WTC11 (cell line): ENCODE measurements around the gene KLK12. TPM values are rescaled to one million over a fixed set of nuclear protein-coding genes. Genes with fewer than 3 reads are reported as not detected.

Source experiments
- ATAC-seq: fragments of 200-7000 bp; cut with Tn5 transposase; 2 replicates; pipeline ENCODE4 v1.10.0; 2021; ENCODE audit warnings: mild to moderate bottlenecking, moderate library complexity
- CTCF ChIA-PET: fragments of 300-600 bp; sonication (Branson Sonifier 250); formaldehyde crosslinking; loops from one replicate; lab custom pipeline; 2021; ENCODE audit warnings: antibody characterized with exemption; lab: Charles Lee
- POLR2A ChIA-PET: fragments of 350-600 bp; sonication (Branson Sonifier 250); formaldehyde crosslinking; loops from one replicate; lab custom pipeline; 2021; ENCODE audit warnings: antibody characterized with exemption; lab: Charles Lee
- DNase-seq: peaks from one replicate; pipeline ENCODE4 v3.0.0; 2021; ENCODE audit warnings: low spot score
- H3K27ac Mint-ChIP-seq: 2 replicates; pipeline ENCODE4 v1.8.0; 2021; ENCODE audit warnings: mixed read lengths
- H3K27me3 Mint-ChIP-seq: 2 replicates; pipeline ENCODE4 v1.8.0; 2021; ENCODE audit warnings: low read depth, mild to moderate bottlenecking, moderate library complexity, mixed read lengths
- H3K36me3 Mint-ChIP-seq: 2 replicates; pipeline ENCODE4 v1.8.0; 2021; ENCODE audit warnings: mixed read lengths
- H3K4me1 Mint-ChIP-seq: 2 replicates; pipeline ENCODE4 v1.8.0; 2022; ENCODE audit warnings: mixed read lengths
- H3K4me3 Mint-ChIP-seq: 2 replicates; pipeline ENCODE4 v1.8.0; 2021; ENCODE audit warnings: mild to moderate bottlenecking, moderate library complexity, mixed read lengths
- H3K9me3 Mint-ChIP-seq: 2 replicates; pipeline ENCODE4 v1.8.0; 2021; ENCODE audit warnings: mixed read lengths
- E2F4 ChIP-seq: sonication (generic); formaldehyde crosslinking; IDR thresholded peaks from 2 replicates; pipeline ENCODE4 v1.8.1; 2022; ENCODE audit warnings: low read depth, mild to moderate bottlenecking, moderate library complexity, missing genetic modification reagents, borderline replicate concordance
- E2F5 ChIP-seq: sonication (generic); formaldehyde crosslinking; IDR thresholded peaks from 2 replicates; pipeline ENCODE4 v1.8.1; 2022; ENCODE audit warnings: mild to moderate bottlenecking, moderate library complexity, missing genetic modification reagents
- GABPB1 ChIP-seq: sonication (generic); formaldehyde crosslinking; IDR thresholded peaks from 2 replicates; pipeline ENCODE4 v1.8.1; 2023; ENCODE audit warnings: mild to moderate bottlenecking, missing genetic modification reagents
- HMGA2 ChIP-seq: fragments of 250-450 bp; sonication (Bioruptor Pico); IDR thresholded peaks from 2 replicates; pipeline ENCODE4 v1.4.0; 2021; ENCODE audit warnings: mild to moderate bottlenecking, moderate library complexity
- JAZF1 ChIP-seq: fragments of 250-450 bp; sonication (Bioruptor Pico); IDR thresholded peaks from 2 replicates; pipeline ENCODE4 v1.9.0; 2021; ENCODE audit warnings: moderate library complexity, mild to moderate bottlenecking, inconsistent platforms
- KAT7 ChIP-seq: sonication (generic); formaldehyde crosslinking; IDR thresholded peaks from 2 replicates; pipeline ENCODE4 v1.8.1; 2023; ENCODE audit warnings: missing genetic modification reagents, mild to moderate bottlenecking, borderline replicate concordance
- NFE2L1 ChIP-seq: sonication (generic); formaldehyde crosslinking; IDR thresholded peaks from 2 replicates; pipeline ENCODE4 v1.8.1; 2023; ENCODE audit warnings: missing genetic modification reagents
- RELA ChIP-seq: sonication (generic); formaldehyde crosslinking; IDR thresholded peaks from 2 replicates; pipeline ENCODE4 v1.8.1; 2022; ENCODE audit warnings: missing genetic modification reagents, mild to moderate bottlenecking, borderline replicate concordance
- TEAD1 ChIP-seq: sonication (generic); formaldehyde crosslinking; IDR thresholded peaks from 2 replicates; pipeline ENCODE4 v1.8.0; 2022; ENCODE audit warnings: mild to moderate bottlenecking, missing genetic modification reagents
- TEAD4 ChIP-seq: sonication (generic); formaldehyde crosslinking; IDR thresholded peaks from 2 replicates; pipeline ENCODE4 v1.8.0; 2022; ENCODE audit warnings: mild to moderate bottlenecking, missing genetic modification reagents
- USF2 ChIP-seq: sonication (generic); formaldehyde crosslinking; IDR thresholded peaks from 2 replicates; pipeline ENCODE4 v1.8.1; 2023; ENCODE audit warnings: mild to moderate bottlenecking, missing genetic modification reagents, moderate library complexity
- ZNF138 ChIP-seq: sonication (generic); formaldehyde crosslinking; conservative IDR thresholded peaks from 2 replicates; pipeline ENCODE4 v1.8.1; 2022; ENCODE audit warnings: mild to moderate bottlenecking, moderate library complexity, missing genetic modification reagents
- ZNF232 ChIP-seq: sonication (generic); formaldehyde crosslinking; IDR thresholded peaks from 2 replicates; pipeline ENCODE4 v1.8.0; 2022; ENCODE audit warnings: mild to moderate bottlenecking, missing genetic modification reagents
- ZNF396 ChIP-seq: fragments of 250-450 bp; sonication (Bioruptor Pico); IDR thresholded peaks from 2 replicates; pipeline ENCODE4 v1.8.0; 2021; ENCODE audit warnings: mild to moderate bottlenecking, moderate library complexity, borderline replicate concordance
- ZNF671 ChIP-seq: fragments of 250-450 bp; sonication (Bioruptor Pico); IDR thresholded peaks from 2 replicates; pipeline ENCODE4 v1.8.0; 2021; ENCODE audit warnings: mild to moderate bottlenecking
- total RNA-seq: library from RNA; stranded (reverse); gene quantifications from 3 replicates; pipeline ENCODE4 v1.2.3, GENCODE V29; 2021
- TF ChIP-seq, protein P1 (sequence below): sonication (generic); formaldehyde crosslinking; IDR thresholded peaks from 2 replicates; pipeline ENCODE4 v1.8.1; 2022; ENCODE audit warnings: mild to moderate bottlenecking, missing genetic modification reagents, moderate library complexity, borderline replicate concordance
- TF ChIP-seq, protein P2 (sequence below): fragments of 250-450 bp; sonication (Bioruptor Pico); IDR thresholded peaks from 2 replicates; pipeline ENCODE4 v1.9.0; 2021; ENCODE audit warnings: mild to moderate bottlenecking
- TF ChIP-seq, protein P3 (sequence below): sonication (generic); formaldehyde crosslinking; IDR thresholded peaks from 2 replicates; pipeline ENCODE4 v1.8.0; 2023; ENCODE audit warnings: missing genetic modification reagents
- TF ChIP-seq, protein P4 (sequence below): fragments of 250-450 bp; sonication (Bioruptor Pico); IDR thresholded peaks from 2 replicates; pipeline ENCODE4 v1.9.0; 2021; ENCODE audit warnings: mild to moderate bottlenecking

Gene KLK12
- total RNA-seq, 1 experiment from 2014 or later = not detected

DNA sequence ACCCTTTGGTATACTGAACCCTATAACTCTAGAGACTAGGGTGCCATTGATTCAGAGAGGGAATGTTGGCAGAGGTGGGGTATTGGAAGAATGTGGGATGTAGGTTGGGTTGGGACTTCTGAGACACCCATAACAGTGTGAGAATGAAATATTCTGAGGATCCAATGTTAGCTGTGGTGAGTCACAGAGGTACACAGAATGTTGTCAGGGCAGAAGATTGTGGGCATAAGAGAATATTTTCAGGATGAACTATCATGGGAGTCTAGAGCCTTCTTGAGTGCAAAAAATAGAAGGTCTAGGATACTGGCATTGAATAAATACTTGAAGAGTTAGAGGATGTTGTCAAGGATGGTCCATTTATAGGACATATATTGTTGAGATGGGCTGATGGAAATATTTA is 21.1 kb upstream of the KLK12 start:
- ATAC-seq (no peak), DNase-seq (no peak)
- ChIA-PET POLR2A (no interaction called here), CTCF (no interaction called here)
- H3K36me3 Mint-ChIP-seq = no peaks in the 10 kb centered on the region
- H3K9me3 Mint-ChIP-seq = peaks cover 2% of the 10 kb centered on the region
- no peak overlapping the region for H3K27ac Mint-ChIP-seq
- peaks cover 4% of the 10 kb centered on the region; the same call in 1 of the 2 replicates for H3K27me3 Mint-ChIP-seq
- TF ChIP-seq, protein P1, sequence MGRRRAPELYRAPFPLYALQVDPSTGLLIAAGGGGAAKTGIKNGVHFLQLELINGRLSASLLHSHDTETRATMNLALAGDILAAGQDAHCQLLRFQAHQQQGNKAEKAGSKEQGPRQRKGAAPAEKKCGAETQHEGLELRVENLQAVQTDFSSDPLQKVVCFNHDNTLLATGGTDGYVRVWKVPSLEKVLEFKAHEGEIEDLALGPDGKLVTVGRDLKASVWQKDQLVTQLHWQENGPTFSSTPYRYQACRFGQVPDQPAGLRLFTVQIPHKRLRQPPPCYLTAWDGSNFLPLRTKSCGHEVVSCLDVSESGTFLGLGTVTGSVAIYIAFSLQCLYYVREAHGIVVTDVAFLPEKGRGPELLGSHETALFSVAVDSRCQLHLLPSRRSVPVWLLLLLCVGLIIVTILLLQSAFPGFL (CRISPR knock-in tag) = no peak
- TF ChIP-seq, protein P2, sequence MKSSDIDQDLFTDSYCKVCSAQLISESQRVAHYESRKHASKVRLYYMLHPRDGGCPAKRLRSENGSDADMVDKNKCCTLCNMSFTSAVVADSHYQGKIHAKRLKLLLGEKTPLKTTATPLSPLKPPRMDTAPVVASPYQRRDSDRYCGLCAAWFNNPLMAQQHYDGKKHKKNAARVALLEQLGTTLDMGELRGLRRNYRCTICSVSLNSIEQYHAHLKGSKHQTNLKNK = no peak
- TF ChIP-seq TEAD4 (CRISPR knock-in tag) (no peak), E2F4 (no peak), ZNF671 (CRISPR knock-in tag) (no peak), ZNF396 (CRISPR knock-in tag) (no peak), USF2 (CRISPR knock-in tag) (no peak), NFE2L1 (CRISPR knock-in tag) (no peak), RELA (CRISPR knock-in tag) (no peak), TEAD1 (CRISPR knock-in tag) (no peak)
- TF ChIP-seq, protein P3, sequence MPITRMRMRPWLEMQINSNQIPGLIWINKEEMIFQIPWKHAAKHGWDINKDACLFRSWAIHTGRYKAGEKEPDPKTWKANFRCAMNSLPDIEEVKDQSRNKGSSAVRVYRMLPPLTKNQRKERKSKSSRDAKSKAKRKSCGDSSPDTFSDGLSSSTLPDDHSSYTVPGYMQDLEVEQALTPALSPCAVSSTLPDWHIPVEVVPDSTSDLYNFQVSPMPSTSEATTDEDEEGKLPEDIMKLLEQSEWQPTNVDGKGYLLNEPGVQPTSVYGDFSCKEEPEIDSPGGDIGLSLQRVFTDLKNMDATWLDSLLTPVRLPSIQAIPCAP (CRISPR knock-in tag) = no peak
- no peak overlapping the region for H3K4me3 Mint-ChIP-seq
- peaks cover 21% of the 10 kb centered on the region for H3K4me1 Mint-ChIP-seq

DNA sequence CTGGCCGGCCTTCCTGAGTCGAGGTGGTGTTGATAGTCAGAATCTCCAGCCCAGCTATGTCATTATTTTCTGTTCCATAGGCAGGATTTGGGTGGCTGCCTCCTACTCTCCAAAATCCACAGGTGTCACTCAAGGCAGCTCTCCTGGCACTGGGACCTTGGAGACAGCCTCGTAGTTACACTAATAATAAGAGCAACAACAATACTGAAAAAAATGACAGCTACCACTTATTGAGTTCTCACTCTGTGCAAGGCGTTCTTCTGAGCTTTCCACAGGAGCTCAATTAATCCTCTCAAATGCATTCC is 12.2 kb upstream of the KLK12 start:
- Mint-ChIP-seq H3K36me3 (peaks cover 10% of the 10 kb centered on the region), H3K4me3 (peak overlapping the region; percentile 40; the same call in 1 of the 2 replicates), H3K27me3 (no peaks in the 10 kb centered on the region), H3K27ac (peak overlapping the region; percentile 99), H3K9me3 (peaks cover 16% of the 10 kb centered on the region), H3K4me1 (peaks cover 57% of the 10 kb centered on the region)
- ChIA-PET POLR2A (interaction anchor here (0.9 to 1.2 kb wide), 3 partner anchors 26 to 48 kb away, joined by 3 to 6 read pairs (median 4); no protein-coding TSS in a partner anchor), CTCF (interaction anchor here (0.8 to 7.3 kb wide), 16 partner anchors 10 to 490 kb away, joined by 3 to 82 read pairs (median 6); partner anchors contain the start of genes KLK10 and KLK8)
- no peak for ATAC-seq
- TF ChIP-seq HMGA2 (CRISPR knock-in tag) = no peak
- TF ChIP-seq E2F5 (CRISPR knock-in tag) = no peak
- TF ChIP-seq GABPB1 = no peak
- peak; percentile 48; the same call in 1 of the 2 replicates for TF ChIP-seq NFE2L1 (CRISPR knock-in tag)
- TF ChIP-seq E2F4 = no peak
- no peak for DNase-seq

GRCh38 chr19:51044327-51044726 is 9.5 kb upstream of the KLK12 start:
- Mint-ChIP-seq H3K4me3 (no peak overlapping the region), H3K4me1 (peaks cover 51% of the 10 kb centered on the region), H3K9me3 (peaks cover 16% of the 10 kb centered on the region), H3K27ac (no peak overlapping the region)
- CTCF ChIA-PET = interaction anchor here (1.3 to 7.3 kb wide), 4 partner anchors 8 to 50 kb away, joined by 5 to 82 read pairs (median 6); partner anchors contain the start of gene KLK10
- ATAC-seq = no peak
- TF ChIP-seq ZNF232 (CRISPR knock-in tag) (no peak), ZNF138 (CRISPR knock-in tag) (no peak), KAT7 (CRISPR knock-in tag) (no peak), JAZF1 (CRISPR knock-in tag) (no peak)
- TF ChIP-seq, protein P4, sequence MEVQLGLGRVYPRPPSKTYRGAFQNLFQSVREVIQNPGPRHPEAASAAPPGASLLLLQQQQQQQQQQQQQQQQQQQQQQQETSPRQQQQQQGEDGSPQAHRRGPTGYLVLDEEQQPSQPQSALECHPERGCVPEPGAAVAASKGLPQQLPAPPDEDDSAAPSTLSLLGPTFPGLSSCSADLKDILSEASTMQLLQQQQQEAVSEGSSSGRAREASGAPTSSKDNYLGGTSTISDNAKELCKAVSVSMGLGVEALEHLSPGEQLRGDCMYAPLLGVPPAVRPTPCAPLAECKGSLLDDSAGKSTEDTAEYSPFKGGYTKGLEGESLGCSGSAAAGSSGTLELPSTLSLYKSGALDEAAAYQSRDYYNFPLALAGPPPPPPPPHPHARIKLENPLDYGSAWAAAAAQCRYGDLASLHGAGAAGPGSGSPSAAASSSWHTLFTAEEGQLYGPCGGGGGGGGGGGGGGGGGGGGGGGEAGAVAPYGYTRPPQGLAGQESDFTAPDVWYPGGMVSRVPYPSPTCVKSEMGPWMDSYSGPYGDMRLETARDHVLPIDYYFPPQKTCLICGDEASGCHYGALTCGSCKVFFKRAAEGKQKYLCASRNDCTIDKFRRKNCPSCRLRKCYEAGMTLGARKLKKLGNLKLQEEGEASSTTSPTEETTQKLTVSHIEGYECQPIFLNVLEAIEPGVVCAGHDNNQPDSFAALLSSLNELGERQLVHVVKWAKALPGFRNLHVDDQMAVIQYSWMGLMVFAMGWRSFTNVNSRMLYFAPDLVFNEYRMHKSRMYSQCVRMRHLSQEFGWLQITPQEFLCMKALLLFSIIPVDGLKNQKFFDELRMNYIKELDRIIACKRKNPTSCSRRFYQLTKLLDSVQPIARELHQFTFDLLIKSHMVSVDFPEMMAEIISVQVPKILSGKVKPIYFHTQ (CRISPR knock-in tag) = no peak
- TF ChIP-seq, all 79 proteins: peak for 0
- Mint-ChIP-seq H3K36me3 (peaks cover 5% of the 10 kb centered on the region), H3K27me3 (no peaks in the 10 kb centered on the region)
- no peak for DNase-seq
- POLR2A ChIA-PET = interaction anchor here (0.6 kb wide), 1 partner anchor 8 kb away, joined by 4 read pairs; no protein-coding TSS in a partner anchor
